ENCODE results near the gene ZSWIM1.
"Not testable (repeated sequence)": the region's sequence is repeated elsewhere in the genome, so short reads cannot be mapped to it uniquely, and the experiment has no call there.

The ZSWIM1 gene

GRCh38 chr20:45857114-45857881 is 23.7 kb upstream of the ZSWIM1 start, which contains the start of the genes ACOT8 and ZSWIM3:
ACOT8 (minus strand) TSS chr20:45857392; CDS start chr20:45857315, 77 bp downstream.
ZSWIM3 (plus strand) TSS chr20:45857614; CDS start chr20:45857826, 212 bp downstream.
- peak; percentile 97 to 100 for DNase-seq

GRCh38 chr20:45857882-45858216 is 23.2 kb upstream of the ZSWIM1 start:
- no peak for DNase-seq

GRCh38 chr20:45859916-45860315 is 21.1 kb upstream of the ZSWIM1 start:
- no peak for DNase-seq

GRCh38 chr20:45860560-45861220 is 20.3 kb upstream of the ZSWIM1 start:
- no peak for DNase-seq

GRCh38 chr20:45861221-45862075 is 19.6 kb upstream of the ZSWIM1 start:
- no peak for DNase-seq

- no peak for DNase-seq
Observed at GRCh38 chr20:45863543-45864470, 17.2 kb upstream of the ZSWIM1 start.

GRCh38 chr20:45866454-45866853 is 14.6 kb upstream of the ZSWIM1 start:
- DNase-seq = no peak

- DNase-seq = no peak
Observed at GRCh38 chr20:45867136-45867818, 13.8 kb upstream of the ZSWIM1 start.

GRCh38 chr20:45867819-45868176 is 13.2 kb upstream of the ZSWIM1 start:
- no peak for DNase-seq

- DNase-seq = no peak
Observed at GRCh38 chr20:45872626-45873025, 8.4 kb upstream of the ZSWIM1 start.

- DNase-seq = no peak
Observed at GRCh38 chr20:45873409-45874103, 7.5 kb upstream of the ZSWIM1 start.

GRCh38 chr20:45874104-45874481 is 6.9 kb upstream of the ZSWIM1 start:
- not testable (repeated sequence) for DNase-seq

GRCh38 chr20:45874576-45874975 is 6.5 kb upstream of the ZSWIM1 start:
- no peak for DNase-seq

GRCh38 chr20:45878076-45878761 is 2.8 kb upstream of the ZSWIM1 start:
- no peak for DNase-seq

- no peak for DNase-seq
Observed at GRCh38 chr20:45882469-45883099, 1.6 kb downstream of the ZSWIM1 start.

- no peak for DNase-seq
Observed at GRCh38 chr20:45883100-45883469, 2.1 kb downstream of the ZSWIM1 start.

- no peak for DNase-seq
Observed at GRCh38 chr20:45886590-45887345, 5.7 kb downstream of the ZSWIM1 start.

- no peak for DNase-seq
Observed at GRCh38 chr20:45887346-45887715, 6.3 kb downstream of the ZSWIM1 start, which contains the start of gene SPATA25. SPATA25 (minus strand) TSS chr20:45887622; CDS start chr20:45887590, 32 bp downstream.

GRCh38 chr20:45888681-45889080 is 7.7 kb downstream of the ZSWIM1 start:
- DNase-seq = no peak

All from CD4-positive, alpha-beta T cell treated with Interleukin-1 beta for 1 hour (primary cell).